ENCODE data around the gene LRRC37A2.
"Not testable (repeated sequence)": the region's sequence is repeated elsewhere in the genome, so short reads cannot be mapped to it uniquely, and the experiment has no call there.

LRRC37A2 gene

GRCh38 chr17:46512168-46512567, at the start of gene LRRC37A2:
TSS of gene LRRC37A2 (plus strand) at chr17:46512468. CDS start at chr17:46512713, 245 bp downstream.
- not testable (repeated sequence) for H3K79me2 ChIP-seq (ENCODE audit: insufficient read depth, low read length); H3K9ac ChIP-seq (ENCODE audit: low read length); H3K4me2 ChIP-seq (ENCODE audit: low read depth, low read length, poor library complexity, severe bottlenecking); H3K27me3 ChIP-seq (ENCODE audit: low read length); H2AFZ ChIP-seq (ENCODE audit: low read depth, low read length, severe bottlenecking); H3K4me3 ChIP-seq (ENCODE audit: insufficient read depth, low read length, poor library complexity, severe bottlenecking); H3F3A ChIP-seq (ENCODE audit: insufficient read depth); H3K9me3 ChIP-seq (ENCODE audit: insufficient read depth, low read length); H3K27ac ChIP-seq (ENCODE audit: low read depth, low read length); H3K36me3 ChIP-seq (ENCODE audit: low read length); H4K20me1 ChIP-seq (ENCODE audit: low read depth, low read length); H3K9me2 ChIP-seq (replicated peaks; ENCODE audit: insufficient read depth, low read length)

DNA sequence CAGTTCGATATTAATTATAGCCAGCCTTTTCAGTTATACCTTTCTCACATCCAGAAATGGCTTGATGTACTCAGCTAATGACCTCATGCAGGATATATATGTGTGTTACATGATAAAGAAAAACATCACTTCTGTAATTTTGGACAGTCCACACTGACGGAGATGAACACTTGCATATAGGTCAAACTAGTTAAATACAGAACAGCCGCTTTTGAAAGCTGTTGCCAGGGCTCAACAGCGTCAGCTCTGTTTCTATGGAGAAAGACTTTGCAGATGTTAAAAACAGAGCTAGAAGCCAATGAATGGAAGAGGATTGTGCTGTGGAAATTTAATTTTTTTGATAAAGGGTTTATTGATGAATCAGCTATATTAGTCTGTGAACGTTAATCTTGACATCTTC, 44.6 kb upstream of the LRRC37A2 start:
- H3K4me2 ChIP-seq (ENCODE audit: low read depth, low read length, poor library complexity, severe bottlenecking); H3K9ac ChIP-seq (ENCODE audit: low read length); H3K36me3 ChIP-seq (ENCODE audit: low read length); H3K79me2 ChIP-seq (ENCODE audit: insufficient read depth, low read length); H3K27me3 ChIP-seq (ENCODE audit: low read length); H3F3A ChIP-seq (ENCODE audit: insufficient read depth); H3K9me2 ChIP-seq (replicated peaks; ENCODE audit: insufficient read depth, low read length); H3K4me3 ChIP-seq (ENCODE audit: insufficient read depth, low read length, poor library complexity, severe bottlenecking); H2AFZ ChIP-seq (ENCODE audit: low read depth, low read length, severe bottlenecking); H3K27ac ChIP-seq (ENCODE audit: low read depth, low read length); H4K20me1 ChIP-seq (ENCODE audit: low read depth, low read length); H3K9me3 ChIP-seq (ENCODE audit: insufficient read depth, low read length): not testable (repeated sequence)

DNA sequence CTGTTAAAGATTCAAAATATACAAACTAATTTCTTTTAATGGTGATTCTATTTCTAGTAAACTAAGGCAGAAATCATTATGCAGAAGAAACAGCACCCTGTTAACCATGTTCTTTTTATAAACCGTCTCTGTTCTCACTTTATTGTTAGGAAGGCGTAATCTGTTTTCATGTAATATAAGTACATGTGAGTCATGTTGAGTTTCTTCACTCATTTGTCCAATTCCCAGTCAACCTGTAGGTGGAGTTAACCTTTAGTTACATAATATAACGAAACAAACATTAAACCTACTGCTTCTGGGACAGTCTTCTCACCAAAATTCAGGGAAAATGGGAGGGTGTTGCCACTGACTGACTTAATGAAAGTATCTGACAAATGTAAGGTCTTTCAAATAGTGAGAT, 37.8 kb upstream of the LRRC37A2 start:
- H3K79me2 ChIP-seq (ENCODE audit: insufficient read depth, low read length); H3K9ac ChIP-seq (ENCODE audit: low read length); H4K20me1 ChIP-seq (ENCODE audit: low read depth, low read length); H3K9me2 ChIP-seq (replicated peaks; ENCODE audit: insufficient read depth, low read length); H2AFZ ChIP-seq (ENCODE audit: low read depth, low read length, severe bottlenecking); H3K4me3 ChIP-seq (ENCODE audit: insufficient read depth, low read length, poor library complexity, severe bottlenecking); H3F3A ChIP-seq (ENCODE audit: insufficient read depth); H3K27ac ChIP-seq (ENCODE audit: low read depth, low read length); H3K9me3 ChIP-seq (ENCODE audit: insufficient read depth, low read length); H3K27me3 ChIP-seq (ENCODE audit: low read length); H3K36me3 ChIP-seq (ENCODE audit: low read length); H3K4me2 ChIP-seq (ENCODE audit: low read depth, low read length, poor library complexity, severe bottlenecking): not testable (repeated sequence)

DNA sequence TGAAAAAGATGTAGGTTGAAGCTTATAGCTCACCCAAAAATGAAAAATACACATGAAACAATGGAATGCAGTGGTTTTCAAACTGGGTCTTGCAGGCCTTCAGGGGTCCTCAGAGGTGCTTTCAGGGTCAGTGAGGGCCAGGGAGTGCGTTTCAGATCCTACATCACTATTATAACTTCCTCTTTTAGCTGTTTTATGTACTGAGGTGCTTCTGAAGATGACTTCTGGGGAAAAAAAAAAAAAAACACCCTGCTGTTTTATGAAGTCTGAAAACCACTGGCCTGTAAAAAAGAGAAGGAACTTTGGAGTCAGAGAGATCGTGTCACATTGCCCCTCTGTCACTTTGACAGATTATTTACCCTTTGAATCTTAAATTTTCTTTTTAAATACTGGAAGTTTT, 36.7 kb upstream of the LRRC37A2 start:
- not testable (repeated sequence) for H4K20me1 ChIP-seq (ENCODE audit: low read depth, low read length); H3K4me2 ChIP-seq (ENCODE audit: low read depth, low read length, poor library complexity, severe bottlenecking); H3K36me3 ChIP-seq (ENCODE audit: low read length); H3K27ac ChIP-seq (ENCODE audit: low read depth, low read length); H3K9ac ChIP-seq (ENCODE audit: low read length); H2AFZ ChIP-seq (ENCODE audit: low read depth, low read length, severe bottlenecking); H3F3A ChIP-seq (ENCODE audit: insufficient read depth); H3K79me2 ChIP-seq (ENCODE audit: insufficient read depth, low read length); H3K9me2 ChIP-seq (replicated peaks; ENCODE audit: insufficient read depth, low read length); H3K27me3 ChIP-seq (ENCODE audit: low read length); H3K4me3 ChIP-seq (ENCODE audit: insufficient read depth, low read length, poor library complexity, severe bottlenecking); H3K9me3 ChIP-seq (ENCODE audit: insufficient read depth, low read length)

- not testable (repeated sequence) for H3K4me2 ChIP-seq (ENCODE audit: low read depth, low read length, poor library complexity, severe bottlenecking); H3K79me2 ChIP-seq (ENCODE audit: insufficient read depth, low read length); H3K36me3 ChIP-seq (ENCODE audit: low read length); H2AFZ ChIP-seq (ENCODE audit: low read depth, low read length, severe bottlenecking); H3K4me3 ChIP-seq (ENCODE audit: insufficient read depth, low read length, poor library complexity, severe bottlenecking); H3K9ac ChIP-seq (ENCODE audit: low read length); H3K27ac ChIP-seq (ENCODE audit: low read depth, low read length); H3K9me2 ChIP-seq (replicated peaks; ENCODE audit: insufficient read depth, low read length); H3K9me3 ChIP-seq (ENCODE audit: insufficient read depth, low read length); H3K27me3 ChIP-seq (ENCODE audit: low read length); H3F3A ChIP-seq (ENCODE audit: insufficient read depth); H4K20me1 ChIP-seq (ENCODE audit: low read depth, low read length)
Observed at GRCh38 chr17:46478823-46479222, 33.4 kb upstream of the LRRC37A2 start.

DNA sequence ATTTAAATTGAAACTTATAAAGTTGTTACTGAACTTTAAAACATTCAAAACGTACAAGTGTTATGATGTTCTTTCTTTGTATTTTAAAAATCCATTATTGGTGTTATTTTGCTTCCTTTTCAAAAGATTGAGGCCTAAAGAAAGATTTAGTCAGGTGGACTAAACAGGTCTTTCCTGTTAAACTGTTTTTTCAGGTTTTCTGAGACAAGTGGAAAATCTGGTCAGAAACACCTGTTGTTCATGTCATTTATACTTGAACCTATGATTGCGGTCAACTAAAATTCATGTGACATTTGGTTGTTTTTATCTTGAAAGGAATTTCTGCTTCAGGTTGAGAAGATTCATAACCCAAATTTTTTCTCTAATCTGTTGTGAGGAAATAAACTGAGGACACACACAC, 31.0 kb upstream of the LRRC37A2 start:
- H3K4me3 ChIP-seq (ENCODE audit: insufficient read depth, low read length, poor library complexity, severe bottlenecking); H3K9ac ChIP-seq (ENCODE audit: low read length); H3K4me2 ChIP-seq (ENCODE audit: low read depth, low read length, poor library complexity, severe bottlenecking); H3K9me3 ChIP-seq (ENCODE audit: insufficient read depth, low read length); H4K20me1 ChIP-seq (ENCODE audit: low read depth, low read length); H3K27me3 ChIP-seq (ENCODE audit: low read length); H3F3A ChIP-seq (ENCODE audit: insufficient read depth); H3K9me2 ChIP-seq (replicated peaks; ENCODE audit: insufficient read depth, low read length); H3K79me2 ChIP-seq (ENCODE audit: insufficient read depth, low read length); H2AFZ ChIP-seq (ENCODE audit: low read depth, low read length, severe bottlenecking); H3K27ac ChIP-seq (ENCODE audit: low read depth, low read length); H3K36me3 ChIP-seq (ENCODE audit: low read length): not testable (repeated sequence)

- not testable (repeated sequence) for H3K4me2 ChIP-seq (ENCODE audit: low read depth, low read length, poor library complexity, severe bottlenecking); H3K9ac ChIP-seq (ENCODE audit: low read length); H3K36me3 ChIP-seq (ENCODE audit: low read length); H3K9me2 ChIP-seq (replicated peaks; ENCODE audit: insufficient read depth, low read length); H3K27ac ChIP-seq (ENCODE audit: low read depth, low read length); H3F3A ChIP-seq (ENCODE audit: insufficient read depth); H3K4me3 ChIP-seq (ENCODE audit: insufficient read depth, low read length, poor library complexity, severe bottlenecking); H3K9me3 ChIP-seq (ENCODE audit: insufficient read depth, low read length); H4K20me1 ChIP-seq (ENCODE audit: low read depth, low read length); H3K27me3 ChIP-seq (ENCODE audit: low read length); H3K79me2 ChIP-seq (ENCODE audit: insufficient read depth, low read length); H2AFZ ChIP-seq (ENCODE audit: low read depth, low read length, severe bottlenecking)
Observed at GRCh38 chr17:46492021-46492420, 20.2 kb upstream of the LRRC37A2 start.

DNA sequence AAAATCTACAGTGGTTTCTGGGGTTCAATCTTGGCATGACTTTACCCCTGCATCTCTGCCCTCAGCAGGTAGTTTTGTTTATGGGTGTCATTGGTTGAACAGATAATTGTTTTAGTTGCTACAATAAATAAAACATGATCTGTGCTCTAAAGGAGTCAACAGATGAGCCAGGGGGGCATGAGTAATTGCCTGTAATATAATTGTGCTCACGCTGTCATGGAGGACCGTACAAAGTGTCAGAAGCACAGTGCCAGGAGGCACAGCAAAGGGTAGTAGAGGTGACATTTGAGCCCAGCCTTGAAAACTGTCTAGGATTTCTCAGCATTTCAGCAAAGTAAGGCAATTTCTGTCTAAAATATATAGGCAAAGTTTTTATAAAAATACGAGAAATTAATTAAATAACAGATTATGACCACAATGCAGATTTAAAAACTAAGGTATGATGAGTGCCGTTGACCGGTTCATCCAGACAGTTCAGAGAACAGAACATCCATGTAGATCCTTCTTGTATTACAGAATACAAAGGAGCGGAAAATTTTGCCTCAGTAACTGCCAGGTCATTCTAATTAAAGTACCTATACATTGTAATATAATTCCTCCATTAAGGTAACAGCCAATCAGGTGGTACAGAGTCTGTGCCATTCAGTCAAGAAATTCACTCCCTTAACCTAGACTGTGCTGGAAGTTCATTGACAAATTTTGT, 12.7 kb upstream of the LRRC37A2 start:
- H3K27ac ChIP-seq (ENCODE audit: low read depth, low read length); H4K20me1 ChIP-seq (ENCODE audit: low read depth, low read length); H3K36me3 ChIP-seq (ENCODE audit: low read length); H3K79me2 ChIP-seq (ENCODE audit: insufficient read depth, low read length); H3K9me3 ChIP-seq (ENCODE audit: insufficient read depth, low read length); H3K27me3 ChIP-seq (ENCODE audit: low read length); H3K4me2 ChIP-seq (ENCODE audit: low read depth, low read length, poor library complexity, severe bottlenecking); H3F3A ChIP-seq (ENCODE audit: insufficient read depth); H3K9ac ChIP-seq (ENCODE audit: low read length); H3K9me2 ChIP-seq (replicated peaks; ENCODE audit: insufficient read depth, low read length); H3K4me3 ChIP-seq (ENCODE audit: insufficient read depth, low read length, poor library complexity, severe bottlenecking); H2AFZ ChIP-seq (ENCODE audit: low read depth, low read length, severe bottlenecking): not testable (repeated sequence)
